Raji (cell line): Measurements from ENCODE around the gene SUPV3L1.

ENCODE experiments used
- POLR2A ChIP-seq: IDR thresholded peaks from 2 replicates; pipeline ENCODE4 v1.6.1; 2011; ENCODE audit warnings: low read depth, low read length, control low read depth; ENCODE audit not compliant: insufficient read depth

SUPV3L1 gene

GRCh38 chr10:69239816-69240434, 59.9 kb downstream of the SUPV3L1 start:
- TF ChIP-seq POLR2A: no peak

DNA sequence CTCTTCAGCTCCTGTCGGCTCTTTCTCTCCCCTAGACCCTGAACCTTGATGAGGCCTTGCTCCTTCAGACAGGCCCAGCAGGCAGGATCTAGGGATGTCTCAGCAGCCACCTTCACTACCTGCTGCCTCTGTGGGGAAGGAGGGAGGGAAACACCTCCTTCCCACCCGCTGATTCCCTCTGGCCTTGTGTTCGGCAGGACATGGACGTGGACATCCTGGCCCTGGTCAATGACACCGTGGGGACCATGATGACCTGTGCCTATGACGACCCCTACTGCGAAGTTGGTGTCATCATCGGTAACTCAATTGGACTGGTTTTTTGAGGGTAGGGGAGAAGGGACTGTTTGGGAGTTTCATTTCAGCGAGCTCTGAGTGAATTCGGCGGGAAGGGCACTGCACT, 60.4 kb downstream of the SUPV3L1 start:
- TF ChIP-seq POLR2A: no peak

- TF ChIP-seq POLR2A: no peak
Observed at GRCh38 chr10:69241575-69241974, 61.5 kb downstream of the SUPV3L1 start.

- no peak for TF ChIP-seq POLR2A
Observed at GRCh38 chr10:69242040-69242851, 62.2 kb downstream of the SUPV3L1 start.

- TF ChIP-seq POLR2A: no peak
Observed at GRCh38 chr10:69242852-69243212, 62.8 kb downstream of the SUPV3L1 start.

GRCh38 chr10:69243817-69244216, 63.8 kb downstream of the SUPV3L1 start:
- TF ChIP-seq POLR2A: no peak

DNA sequence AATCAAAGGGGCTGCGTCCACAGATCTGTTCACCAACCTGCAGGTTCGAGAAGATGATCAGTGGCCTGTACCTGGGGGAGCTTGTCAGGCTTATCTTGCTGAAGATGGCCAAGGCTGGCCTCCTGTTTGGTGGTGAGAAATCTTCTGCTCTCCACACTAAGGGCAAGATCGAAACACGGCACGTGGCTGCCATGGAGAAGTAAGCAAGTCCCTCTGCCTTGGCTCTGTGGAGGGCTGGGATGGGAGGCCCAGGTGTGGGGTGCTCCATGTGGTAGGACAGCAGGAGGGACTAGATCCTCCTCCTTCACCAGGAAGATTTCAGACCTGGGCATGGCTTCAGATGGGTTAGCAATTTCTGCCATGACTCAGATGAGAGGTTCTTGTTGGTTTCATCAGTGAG, 66.0 kb downstream of the SUPV3L1 start:
- no peak for TF ChIP-seq POLR2A

DNA sequence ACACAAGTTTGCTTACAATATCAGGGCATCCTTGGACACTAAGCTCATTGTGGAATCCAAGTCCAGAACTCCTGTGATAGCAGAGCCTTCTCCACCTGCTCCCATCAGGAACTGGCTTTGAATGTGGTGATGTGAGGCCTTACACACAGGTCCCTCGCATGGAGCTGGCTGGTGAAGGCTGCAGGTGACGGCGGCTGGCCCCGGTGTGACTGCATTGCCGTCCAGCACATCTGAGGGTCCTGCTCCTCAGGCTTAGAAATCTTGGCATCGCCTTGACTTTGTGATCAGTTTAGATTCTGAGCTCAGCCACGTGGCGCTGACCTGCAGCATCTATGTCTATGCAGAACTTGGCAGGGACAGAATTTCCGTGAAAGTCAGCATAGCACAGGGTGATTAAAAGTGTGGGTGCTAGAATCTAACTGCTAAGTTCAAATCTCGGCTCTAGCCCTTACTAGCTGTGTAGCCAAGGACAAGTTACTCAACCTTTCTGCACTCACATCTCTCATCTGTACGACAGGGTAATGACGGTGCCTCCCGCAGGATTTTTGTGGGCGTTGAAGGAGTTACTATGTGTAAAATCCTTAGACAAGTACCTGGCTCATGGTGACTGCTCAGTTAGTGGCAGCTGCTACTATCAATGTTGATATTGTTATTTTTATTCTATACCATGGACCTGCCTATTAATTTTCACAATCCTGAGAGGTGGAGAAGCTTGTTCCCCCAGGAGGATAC, 66.7 kb downstream of the SUPV3L1 start:
- TF ChIP-seq POLR2A: no peak

DNA sequence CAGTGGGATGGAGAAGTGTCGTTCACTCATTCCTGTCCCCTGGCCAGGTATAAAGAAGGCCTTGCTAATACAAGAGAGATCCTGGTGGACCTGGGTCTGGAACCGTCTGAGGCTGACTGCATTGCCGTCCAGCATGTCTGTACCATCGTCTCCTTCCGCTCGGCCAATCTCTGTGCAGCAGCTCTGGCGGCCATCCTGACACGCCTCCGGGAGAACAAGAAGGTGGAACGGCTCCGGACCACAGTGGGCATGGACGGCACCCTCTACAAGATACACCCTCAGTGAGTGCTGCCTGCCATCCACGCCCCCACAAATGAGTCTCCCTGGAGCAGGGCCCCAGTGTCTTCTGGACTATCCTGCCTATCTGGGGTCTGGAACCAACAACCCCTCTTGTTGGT, 67.3 kb downstream of the SUPV3L1 start:
- TF ChIP-seq POLR2A: no peak

DNA sequence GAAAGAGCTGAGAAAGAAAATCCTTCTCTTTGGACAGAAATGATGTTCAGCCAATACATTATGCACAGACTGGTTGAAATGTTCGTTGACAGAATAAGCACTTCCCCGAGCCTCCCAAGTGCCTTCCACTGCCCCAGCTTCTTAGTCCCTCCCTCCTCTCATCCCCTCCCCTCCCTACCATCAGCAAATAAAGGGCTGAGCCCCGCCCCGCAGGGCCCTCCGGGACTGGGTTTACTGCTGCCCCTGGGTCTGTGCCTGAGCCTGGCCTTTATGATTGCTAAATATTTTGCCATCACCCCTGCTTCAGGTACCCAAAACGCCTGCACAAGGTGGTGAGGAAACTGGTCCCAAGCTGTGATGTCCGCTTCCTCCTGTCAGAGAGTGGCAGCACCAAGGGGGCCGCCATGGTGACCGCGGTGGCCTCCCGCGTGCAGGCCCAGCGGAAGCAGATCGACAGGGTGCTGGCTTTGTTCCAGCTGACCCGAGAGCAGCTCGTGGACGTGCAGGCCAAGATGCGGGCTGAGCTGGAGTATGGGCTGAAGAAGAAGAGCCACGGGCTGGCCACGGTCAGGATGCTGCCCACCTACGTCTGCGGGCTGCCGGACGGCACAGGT, 68.2 kb downstream of the SUPV3L1 start:
- no peak for TF ChIP-seq POLR2A

DNA sequence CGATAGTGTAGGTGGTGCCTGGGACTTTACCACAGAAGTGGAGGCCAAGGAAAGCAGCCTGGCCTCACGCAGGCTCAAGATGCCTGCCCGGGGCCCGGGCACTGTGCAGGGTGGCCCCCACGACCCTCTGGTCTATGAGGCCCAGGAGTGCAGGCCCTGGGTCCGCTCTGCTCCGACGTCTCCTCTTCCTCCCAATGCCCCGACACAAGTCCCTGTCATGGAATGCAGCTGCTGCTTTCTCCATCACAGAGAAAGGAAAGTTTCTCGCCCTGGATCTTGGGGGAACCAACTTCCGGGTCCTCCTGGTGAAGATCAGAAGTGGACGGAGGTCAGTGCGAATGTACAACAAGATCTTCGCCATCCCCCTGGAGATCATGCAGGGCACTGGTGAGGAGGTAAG, 70.0 kb downstream of the SUPV3L1 start:
- no peak for TF ChIP-seq POLR2A

DNA sequence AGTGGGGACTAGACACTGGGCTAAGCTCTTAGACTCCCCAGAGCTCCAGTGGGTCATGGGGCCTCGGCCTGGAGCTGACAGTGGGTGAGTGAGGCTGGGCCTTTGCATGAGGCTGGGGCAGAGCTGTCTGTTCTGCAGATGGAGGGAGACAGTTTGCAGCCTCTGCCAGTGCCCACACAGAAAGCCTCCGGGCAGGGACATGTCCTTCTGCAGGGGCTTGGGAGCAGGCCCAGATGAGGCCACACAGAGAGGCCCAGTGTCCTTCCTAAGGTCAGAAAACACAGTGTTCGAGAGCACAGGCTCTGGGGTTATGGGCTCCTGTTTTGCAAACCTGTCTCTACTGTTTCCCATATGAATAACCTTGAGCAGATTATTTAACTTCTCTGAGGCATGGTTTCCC, 73.1 kb downstream of the SUPV3L1 start:
- no peak for TF ChIP-seq POLR2A

- TF ChIP-seq POLR2A: no peak
Observed at GRCh38 chr10:69254877-69255276, 74.8 kb downstream of the SUPV3L1 start.
